ENCODE results near the gene BTAF1.

BTAF1 gene

DNA sequence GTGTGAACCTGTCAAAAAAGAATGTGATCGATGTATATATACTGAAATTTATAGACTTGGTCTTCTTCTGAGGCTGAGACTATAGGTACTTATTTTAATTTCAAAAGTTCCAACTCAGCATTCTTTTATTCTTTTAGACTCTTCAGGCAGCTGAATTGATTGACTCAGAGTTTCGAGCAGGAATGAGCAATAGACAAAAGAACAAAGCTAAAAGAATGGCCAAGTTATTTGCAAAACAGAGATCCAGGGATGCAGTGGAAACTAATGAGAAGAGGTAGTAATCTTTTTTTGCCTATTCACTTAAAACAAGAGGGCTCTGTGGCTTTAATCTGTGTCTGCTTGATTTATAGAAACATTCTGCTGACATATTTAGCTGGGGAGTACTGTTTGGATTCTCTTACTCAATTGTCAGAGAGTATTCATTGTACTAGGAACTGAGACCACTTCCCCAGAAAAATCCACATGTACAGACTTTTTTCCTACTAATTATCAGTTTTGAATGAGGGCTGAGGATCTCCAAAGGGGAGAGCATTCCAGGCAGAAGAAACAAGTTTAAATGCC is 30.1 kb downstream of the BTAF1 start:
- H3K27me3 ChIP-seq (ENCODE audit: control insufficient read depth in 1 of 2, insufficient read depth in 2 of 2, low read length in 2 of 2) = no peaks in the 10 kb centered on the region
- H3K9me3 ChIP-seq (ENCODE audit: low read length) = no peaks in the 10 kb centered on the region
- H3K36me3 ChIP-seq (ENCODE audit: insufficient read depth, low read length) = peaks cover 37% of the 10 kb centered on the region
- no peak overlapping the region for H3K27ac ChIP-seq (ENCODE audit: low read depth, low read length)
- H3K9ac ChIP-seq (ENCODE audit: low read length) = no peak overlapping the region
- H3K4me1 ChIP-seq (ENCODE audit: insufficient read depth, low read length) = no peaks in the 10 kb centered on the region
- no peak overlapping the region for H3K4me3 ChIP-seq (ENCODE audit: low read depth in 1 of 2, low read length in 2 of 2)

DNA sequence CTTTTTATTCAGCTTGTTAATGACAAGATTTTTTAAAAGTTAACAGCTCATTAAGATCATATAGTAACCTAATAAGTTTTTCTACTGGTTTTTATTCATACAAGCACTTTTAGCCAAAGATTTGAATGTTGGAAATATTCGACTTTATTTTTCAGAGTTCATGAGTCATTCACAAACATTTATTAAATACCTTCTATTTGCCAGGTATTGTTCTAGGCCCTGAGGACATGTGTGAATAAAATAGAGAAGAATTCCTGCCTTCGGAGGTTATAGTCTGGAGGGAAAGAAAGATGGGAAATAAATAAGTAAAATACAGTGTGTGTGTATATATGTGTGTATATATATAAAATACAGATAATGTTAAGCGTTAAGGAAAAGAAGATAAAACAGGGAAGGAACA is 31.5 kb downstream of the BTAF1 start:
- no peak overlapping the region for H3K9ac ChIP-seq (ENCODE audit: low read length)
- no peaks in the 10 kb centered on the region for H3K27me3 ChIP-seq (ENCODE audit: control insufficient read depth in 1 of 2, insufficient read depth in 2 of 2, low read length in 2 of 2)
- H3K4me3 ChIP-seq (ENCODE audit: low read depth in 1 of 2, low read length in 2 of 2) = no peak overlapping the region
- H3K9me3 ChIP-seq (ENCODE audit: low read length) = no peaks in the 10 kb centered on the region
- H3K4me1 ChIP-seq (ENCODE audit: insufficient read depth, low read length) = no peaks in the 10 kb centered on the region
- no peak overlapping the region for H3K27ac ChIP-seq (ENCODE audit: low read depth, low read length)
- peaks cover 47% of the 10 kb centered on the region for H3K36me3 ChIP-seq (ENCODE audit: insufficient read depth, low read length)

DNA sequence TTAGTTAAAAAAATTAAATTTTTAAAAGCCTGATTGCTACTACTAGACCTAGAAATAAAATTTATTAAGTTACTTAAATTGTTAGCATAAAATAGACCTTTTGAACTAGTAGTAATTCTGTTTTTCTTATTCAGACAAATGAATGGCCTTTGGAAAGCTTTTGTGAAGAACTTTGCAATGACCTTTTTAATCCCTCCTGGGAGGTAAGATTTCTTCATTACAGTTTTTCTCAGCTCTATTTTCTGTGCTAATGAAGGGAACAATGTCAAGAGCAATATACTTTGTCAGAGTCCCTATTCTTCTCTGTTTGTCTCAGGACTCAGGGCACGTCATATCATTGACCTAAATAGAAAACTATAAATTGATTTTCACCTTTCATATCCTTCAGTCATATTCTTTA is 33.5 kb downstream of the BTAF1 start:
- Histone ChIP-seq H3K27ac (ENCODE audit: low read depth, low read length) (no peak overlapping the region), H3K36me3 (ENCODE audit: insufficient read depth, low read length) (peaks cover 57% of the 10 kb centered on the region), H3K9me3 (ENCODE audit: low read length) (no peaks in the 10 kb centered on the region), H3K4me3 (ENCODE audit: low read depth in 1 of 2, low read length in 2 of 2) (no peak overlapping the region), H3K27me3 (ENCODE audit: control insufficient read depth in 1 of 2, insufficient read depth in 2 of 2, low read length in 2 of 2) (no peaks in the 10 kb centered on the region), H3K4me1 (ENCODE audit: insufficient read depth, low read length) (no peaks in the 10 kb centered on the region), H3K9ac (ENCODE audit: low read length) (no peak overlapping the region)

DNA sequence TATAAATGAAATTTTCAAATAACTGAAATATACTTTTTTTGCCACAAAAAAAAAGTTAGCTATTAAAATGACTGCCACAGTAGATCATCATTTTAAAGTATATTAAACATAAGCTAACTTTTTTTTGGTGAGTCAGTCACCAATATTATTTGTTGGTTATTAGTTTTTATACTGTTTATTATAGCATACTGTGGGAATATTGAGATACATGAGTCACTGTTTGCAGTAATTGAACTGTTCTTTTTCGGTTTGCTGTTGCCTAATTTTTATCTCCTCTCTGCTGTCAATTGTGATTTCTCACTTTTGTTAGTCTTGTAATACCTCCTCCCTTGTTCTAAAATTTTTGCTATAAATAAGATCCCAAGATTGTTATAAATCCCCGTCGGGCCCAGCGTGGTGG is 45.7 kb downstream of the BTAF1 start:
- no peak overlapping the region for H3K9ac ChIP-seq (ENCODE audit: low read length)
- no peaks in the 10 kb centered on the region for H3K4me1 ChIP-seq (ENCODE audit: insufficient read depth, low read length)
- H3K27me3 ChIP-seq (ENCODE audit: control insufficient read depth in 1 of 2, insufficient read depth in 2 of 2, low read length in 2 of 2) = no peaks in the 10 kb centered on the region
- H3K27ac ChIP-seq (ENCODE audit: low read depth, low read length) = no peak overlapping the region
- H3K4me3 ChIP-seq (ENCODE audit: low read depth in 1 of 2, low read length in 2 of 2) = no peak overlapping the region
- H3K36me3 ChIP-seq (ENCODE audit: insufficient read depth, low read length) = peaks cover 21% of the 10 kb centered on the region
- H3K9me3 ChIP-seq (ENCODE audit: low read length) = no peaks in the 10 kb centered on the region

DNA sequence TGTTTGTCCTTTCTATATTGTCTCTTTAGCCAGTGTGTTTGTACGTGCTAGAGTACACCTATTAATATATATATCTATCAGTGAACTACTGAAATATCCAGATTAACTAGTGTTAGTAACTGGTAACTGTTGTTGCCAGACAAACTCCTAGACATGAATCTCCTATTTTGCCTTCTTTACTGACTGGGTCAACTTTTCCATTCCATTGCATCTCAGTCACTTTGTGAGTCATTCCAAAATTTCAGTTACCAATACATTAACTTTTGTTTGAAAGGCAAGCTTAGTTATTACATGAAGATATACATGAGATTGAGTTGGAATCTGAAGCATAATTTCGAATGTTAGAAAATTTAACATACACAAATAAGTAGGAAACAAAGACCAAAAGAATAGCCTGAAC is 51.4 kb downstream of the BTAF1 start:
- Histone ChIP-seq H3K36me3 (ENCODE audit: insufficient read depth, low read length) (no peaks in the 10 kb centered on the region), H3K9ac (ENCODE audit: low read length) (no peak overlapping the region), H3K27ac (ENCODE audit: low read depth, low read length) (no peak overlapping the region), H3K9me3 (ENCODE audit: low read length) (no peaks in the 10 kb centered on the region), H3K4me1 (ENCODE audit: insufficient read depth, low read length) (no peaks in the 10 kb centered on the region), H3K27me3 (ENCODE audit: control insufficient read depth in 1 of 2, insufficient read depth in 2 of 2, low read length in 2 of 2) (no peaks in the 10 kb centered on the region), H3K4me3 (ENCODE audit: low read depth in 1 of 2, low read length in 2 of 2) (no peak overlapping the region)

DNA sequence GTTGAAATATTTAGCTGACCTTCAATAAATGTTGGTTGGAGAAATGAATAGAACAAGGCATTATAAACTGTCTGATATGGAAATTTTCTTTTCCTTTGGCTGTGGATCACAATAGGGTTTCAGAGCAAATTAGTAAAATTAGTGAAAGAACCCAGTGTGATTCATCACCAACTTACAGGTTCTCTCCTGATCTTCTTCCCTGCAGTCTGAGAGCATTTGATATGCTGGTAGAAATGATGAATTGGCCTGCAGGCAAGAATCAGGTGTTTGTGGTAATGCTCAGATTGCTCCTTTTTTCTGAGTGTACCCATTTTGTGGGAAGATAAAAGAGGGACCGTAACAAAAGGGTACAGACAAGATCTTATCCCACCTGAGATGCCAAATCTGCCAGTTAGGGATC is 51.9 kb downstream of the BTAF1 start:
- H3K9ac ChIP-seq (ENCODE audit: low read length) = no peak overlapping the region
- no peaks in the 10 kb centered on the region for H3K9me3 ChIP-seq (ENCODE audit: low read length)
- no peak overlapping the region for H3K27ac ChIP-seq (ENCODE audit: low read depth, low read length)
- H3K36me3 ChIP-seq (ENCODE audit: insufficient read depth, low read length) = no peaks in the 10 kb centered on the region
- H3K4me3 ChIP-seq (ENCODE audit: low read depth in 1 of 2, low read length in 2 of 2) = no peak overlapping the region
- no peaks in the 10 kb centered on the region for H3K27me3 ChIP-seq (ENCODE audit: control insufficient read depth in 1 of 2, insufficient read depth in 2 of 2, low read length in 2 of 2)
- no peaks in the 10 kb centered on the region for H3K4me1 ChIP-seq (ENCODE audit: insufficient read depth, low read length)

DNA sequence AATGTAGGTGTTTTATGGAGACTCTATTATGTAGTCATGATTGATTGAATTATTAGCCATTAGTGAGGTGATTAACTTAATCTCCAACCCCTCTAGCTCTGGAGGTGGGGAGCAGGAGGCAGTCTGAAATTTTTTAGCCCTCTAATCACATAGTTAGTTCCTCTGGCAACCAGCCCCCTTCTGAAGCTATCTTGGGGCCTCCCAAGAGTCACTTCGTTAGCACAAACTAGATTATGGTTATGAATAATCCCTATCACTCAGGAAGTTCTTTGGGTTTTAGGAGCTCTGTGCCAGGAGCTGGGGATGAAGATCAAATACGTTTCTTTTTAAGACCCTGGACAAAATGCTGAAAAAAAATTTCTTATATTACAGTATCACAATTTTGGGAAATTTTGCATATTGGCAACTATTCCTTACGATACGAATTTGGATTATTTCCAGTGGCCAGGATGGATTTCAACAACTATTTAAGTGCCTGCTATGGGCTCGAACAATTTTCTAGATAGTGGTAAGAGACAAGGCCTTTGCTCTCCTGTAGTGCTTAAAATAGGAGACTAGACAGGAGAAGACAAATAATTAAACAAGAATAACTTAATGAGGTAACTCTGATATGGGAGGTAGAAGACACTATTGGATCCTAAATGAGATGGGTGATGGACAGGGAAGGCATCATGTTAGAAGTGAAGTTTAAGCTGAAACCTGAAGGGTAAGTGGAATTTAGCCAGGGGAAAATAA is 52.9 kb downstream of the BTAF1 start:
- no peak overlapping the region for H3K9ac ChIP-seq (ENCODE audit: low read length)
- H3K27ac ChIP-seq (ENCODE audit: low read depth, low read length) = no peak overlapping the region
- no peaks in the 10 kb centered on the region for H3K4me1 ChIP-seq (ENCODE audit: insufficient read depth, low read length)
- H3K4me3 ChIP-seq (ENCODE audit: low read depth in 1 of 2, low read length in 2 of 2) = no peak overlapping the region
- peaks cover 5% of the 10 kb centered on the region for H3K36me3 ChIP-seq (ENCODE audit: insufficient read depth, low read length)
- H3K27me3 ChIP-seq (ENCODE audit: control insufficient read depth in 1 of 2, insufficient read depth in 2 of 2, low read length in 2 of 2) = no peaks in the 10 kb centered on the region
- no peaks in the 10 kb centered on the region for H3K9me3 ChIP-seq (ENCODE audit: low read length)

DNA sequence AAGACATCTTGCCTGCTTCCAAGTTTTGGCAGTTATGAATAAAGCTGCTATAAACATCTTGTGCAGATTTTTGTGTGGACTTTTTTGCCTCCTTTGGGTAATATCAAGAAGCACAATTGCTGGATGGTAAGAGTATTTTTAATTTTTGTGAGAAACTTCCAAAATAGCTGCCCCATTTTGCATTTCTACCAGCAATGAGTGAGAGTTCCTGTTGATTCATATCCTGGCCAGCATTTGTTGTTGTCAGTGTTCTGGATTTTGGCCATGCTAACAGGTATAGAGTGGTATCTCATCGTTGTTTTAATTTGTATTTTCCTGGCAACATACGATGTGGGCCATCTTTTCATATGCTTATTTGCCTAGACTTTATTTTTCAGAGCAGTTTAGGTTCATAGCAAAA is 53.9 kb downstream of the BTAF1 start:
- Histone ChIP-seq H3K36me3 (ENCODE audit: insufficient read depth, low read length) (peaks cover 9% of the 10 kb centered on the region), H3K4me1 (ENCODE audit: insufficient read depth, low read length) (no peaks in the 10 kb centered on the region), H3K27me3 (ENCODE audit: control insufficient read depth in 1 of 2, insufficient read depth in 2 of 2, low read length in 2 of 2) (no peaks in the 10 kb centered on the region), H3K4me3 (ENCODE audit: low read depth in 1 of 2, low read length in 2 of 2) (no peak overlapping the region), H3K27ac (ENCODE audit: low read depth, low read length) (no peak overlapping the region), H3K9ac (ENCODE audit: low read length) (no peak overlapping the region), H3K9me3 (ENCODE audit: low read length) (no peaks in the 10 kb centered on the region)

DNA sequence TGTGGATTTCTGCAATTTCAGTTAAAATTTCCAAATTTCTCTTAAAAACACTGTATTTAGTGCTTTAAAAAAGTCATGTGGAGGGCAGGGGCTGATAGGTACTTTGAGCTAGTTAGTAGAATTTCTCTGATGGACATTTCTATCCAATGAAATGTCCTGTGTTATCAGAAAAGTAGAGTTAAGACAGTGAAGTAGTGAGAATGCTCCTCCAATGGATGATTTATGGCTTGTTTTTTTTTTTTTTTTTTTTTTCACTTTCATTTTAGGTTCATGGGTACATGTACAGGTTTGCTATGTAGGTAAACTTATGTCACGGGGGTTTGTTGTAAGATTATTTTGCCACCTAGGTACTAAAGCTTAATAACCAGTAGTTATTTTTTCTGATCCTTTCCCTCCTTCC is 55.0 kb downstream of the BTAF1 start:
- H3K27ac ChIP-seq (ENCODE audit: low read depth, low read length) = no peak overlapping the region
- no peaks in the 10 kb centered on the region for H3K9me3 ChIP-seq (ENCODE audit: low read length)
- no peak overlapping the region for H3K9ac ChIP-seq (ENCODE audit: low read length)
- H3K4me3 ChIP-seq (ENCODE audit: low read depth in 1 of 2, low read length in 2 of 2) = no peak overlapping the region
- H3K36me3 ChIP-seq (ENCODE audit: insufficient read depth, low read length) = peaks cover 19% of the 10 kb centered on the region
- H3K4me1 ChIP-seq (ENCODE audit: insufficient read depth, low read length) = no peaks in the 10 kb centered on the region
- H3K27me3 ChIP-seq (ENCODE audit: control insufficient read depth in 1 of 2, insufficient read depth in 2 of 2, low read length in 2 of 2) = no peaks in the 10 kb centered on the region

DNA sequence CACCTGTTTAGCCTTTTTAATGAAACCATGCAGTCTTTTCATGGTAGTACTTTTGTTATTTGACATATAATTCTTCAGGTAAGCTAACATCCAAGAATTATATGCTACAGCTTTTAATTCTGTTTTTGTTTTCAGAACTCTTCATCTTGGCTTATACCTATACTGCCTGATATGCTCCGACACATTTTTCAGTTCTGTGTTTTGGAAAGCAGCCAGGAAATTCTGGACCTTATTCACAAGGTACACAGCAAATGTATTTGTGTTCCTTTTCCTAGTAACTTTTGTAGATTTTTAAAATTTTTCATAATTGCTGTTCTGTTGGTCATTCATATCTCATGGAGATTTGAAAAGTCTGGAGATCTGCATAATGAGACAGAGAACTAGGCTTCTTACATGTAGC is 56.7 kb downstream of the BTAF1 start:
- Histone ChIP-seq H3K9ac (ENCODE audit: low read length) (no peak overlapping the region), H3K9me3 (ENCODE audit: low read length) (no peaks in the 10 kb centered on the region), H3K4me3 (ENCODE audit: low read depth in 1 of 2, low read length in 2 of 2) (no peak overlapping the region), H3K36me3 (ENCODE audit: insufficient read depth, low read length) (peaks cover 29% of the 10 kb centered on the region), H3K27ac (ENCODE audit: low read depth, low read length) (no peak overlapping the region), H3K27me3 (ENCODE audit: control insufficient read depth in 1 of 2, insufficient read depth in 2 of 2, low read length in 2 of 2) (no peaks in the 10 kb centered on the region), H3K4me1 (ENCODE audit: insufficient read depth, low read length) (no peaks in the 10 kb centered on the region)

DNA sequence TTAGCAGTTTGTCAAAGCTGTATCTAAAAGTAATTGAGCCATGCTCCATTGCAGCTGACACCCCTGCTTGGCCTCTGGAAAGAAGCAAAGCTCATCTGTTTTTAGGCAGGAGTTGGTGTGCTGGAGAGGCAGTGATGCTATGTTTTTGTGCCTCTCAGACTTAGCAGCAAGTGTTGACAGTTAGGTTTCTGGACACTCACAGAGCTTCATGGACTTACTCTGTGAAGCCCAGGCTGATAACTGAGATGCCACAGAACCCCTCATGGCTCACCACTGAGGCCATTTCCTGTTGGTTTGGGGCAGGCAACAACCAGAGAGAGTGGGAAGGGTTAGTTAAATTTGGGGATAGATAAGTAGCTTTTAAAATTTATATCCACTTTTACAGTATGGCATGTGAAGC is 59.8 kb downstream of the BTAF1 start:
- Histone ChIP-seq H3K36me3 (ENCODE audit: insufficient read depth, low read length) (peaks cover 42% of the 10 kb centered on the region), H3K9me3 (ENCODE audit: low read length) (no peaks in the 10 kb centered on the region), H3K9ac (ENCODE audit: low read length) (no peak overlapping the region), H3K4me1 (ENCODE audit: insufficient read depth, low read length) (no peaks in the 10 kb centered on the region), H3K27ac (ENCODE audit: low read depth, low read length) (no peak overlapping the region), H3K4me3 (ENCODE audit: low read depth in 1 of 2, low read length in 2 of 2) (no peak overlapping the region), H3K27me3 (ENCODE audit: control insufficient read depth in 1 of 2, insufficient read depth in 2 of 2, low read length in 2 of 2) (no peaks in the 10 kb centered on the region)

DNA sequence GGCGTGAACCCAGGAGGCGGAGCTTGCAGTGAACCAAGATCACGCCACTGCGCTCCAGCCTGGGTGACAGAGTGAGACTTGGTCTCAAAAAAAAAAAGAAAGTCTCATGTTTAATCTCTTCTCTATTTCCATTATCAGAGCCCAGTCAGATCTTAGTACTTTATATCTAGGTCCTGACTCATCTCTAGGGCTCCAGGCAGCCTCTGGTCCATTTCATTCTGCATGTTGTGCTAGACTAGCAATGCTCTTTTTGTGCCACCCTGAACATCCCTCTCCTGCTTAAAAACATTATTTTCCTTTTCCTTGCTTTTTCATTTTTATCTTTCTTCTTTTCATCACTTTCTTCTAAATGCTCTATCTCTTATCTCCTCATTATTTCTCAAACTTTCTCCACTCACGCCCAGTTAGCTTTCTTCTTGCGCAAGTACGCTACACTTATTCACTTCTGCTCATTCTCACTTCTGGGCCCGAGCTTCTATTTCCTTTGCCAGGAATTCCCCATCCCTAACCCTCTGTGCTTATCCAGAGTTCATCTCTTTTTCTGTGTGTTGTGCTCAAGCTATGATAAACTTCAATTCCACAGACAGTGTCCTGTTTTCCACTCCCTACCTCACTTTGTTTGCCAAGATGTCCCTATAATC is 63.9 kb downstream of the BTAF1 start:
- Histone ChIP-seq H3K27me3 (ENCODE audit: control insufficient read depth in 1 of 2, insufficient read depth in 2 of 2, low read length in 2 of 2) (no peaks in the 10 kb centered on the region), H3K36me3 (ENCODE audit: insufficient read depth, low read length) (peaks cover 47% of the 10 kb centered on the region), H3K9me3 (ENCODE audit: low read length) (no peaks in the 10 kb centered on the region), H3K4me1 (ENCODE audit: insufficient read depth, low read length) (no peaks in the 10 kb centered on the region), H3K4me3 (ENCODE audit: low read depth in 1 of 2, low read length in 2 of 2) (no peak overlapping the region), H3K9ac (ENCODE audit: low read length) (no peak overlapping the region), H3K27ac (ENCODE audit: low read depth, low read length) (no peak overlapping the region)
